ENCODE data around the gene AJUBA.

The AJUBA gene

GRCh38 chr14:22923746-22924145 lies 58.6 kb downstream of the AJUBA start:
- H3K4me3 ChIP-seq (ENCODE audit: low read depth, low read length): no peak overlapping the region
- TF ChIP-seq CTCF (IDR thresholded peaks at IDR 0.05; ENCODE audit: insufficient read depth, low read depth, low read length, missing control alignments): no peak
- DNase-seq (ENCODE audit: low read depth): no peak

GRCh38 chr14:22922294-22922693 lies 60.1 kb downstream of the AJUBA start:
- TF ChIP-seq CTCF (IDR thresholded peaks at IDR 0.05; ENCODE audit: insufficient read depth, low read depth, low read length, missing control alignments): no peak
- H3K4me3 ChIP-seq (ENCODE audit: low read depth, low read length): no peak overlapping the region

More at GRCh38 chr14:22922294-22922693, 60.1 kb downstream of the AJUBA start:
- no peak for DNase-seq (ENCODE audit: low read depth)
